Endometrial microvascular endothelial cells (primary cell): Measurements from ENCODE around the gene GDF2. TPM values are rescaled to one million over a fixed set of nuclear protein-coding genes. Genes with fewer than 3 reads are reported as not detected.

ENCODE experiments used
- in situ Hi-C: cut with HindIII; loops from 2 replicates; pipeline ENCODE4 v1.10.0; 2017; ENCODE audit warnings: low sequenced_read_pairs, low pct_unique_long_range_greater_than_20kb; ENCODE audit errors: inconsistent ontology term
- total RNA-seq: library from RNA; depleted of rRNA; stranded (reverse); fragments of >200 nt; gene quantifications from one replicate; pipeline ENCODE4 v1.2.3, GENCODE V29; 2015; ENCODE audit errors: inconsistent ontology term

The GDF2 gene
- total RNA-seq, 1 donor from 2014 or later, result not detected

DNA sequence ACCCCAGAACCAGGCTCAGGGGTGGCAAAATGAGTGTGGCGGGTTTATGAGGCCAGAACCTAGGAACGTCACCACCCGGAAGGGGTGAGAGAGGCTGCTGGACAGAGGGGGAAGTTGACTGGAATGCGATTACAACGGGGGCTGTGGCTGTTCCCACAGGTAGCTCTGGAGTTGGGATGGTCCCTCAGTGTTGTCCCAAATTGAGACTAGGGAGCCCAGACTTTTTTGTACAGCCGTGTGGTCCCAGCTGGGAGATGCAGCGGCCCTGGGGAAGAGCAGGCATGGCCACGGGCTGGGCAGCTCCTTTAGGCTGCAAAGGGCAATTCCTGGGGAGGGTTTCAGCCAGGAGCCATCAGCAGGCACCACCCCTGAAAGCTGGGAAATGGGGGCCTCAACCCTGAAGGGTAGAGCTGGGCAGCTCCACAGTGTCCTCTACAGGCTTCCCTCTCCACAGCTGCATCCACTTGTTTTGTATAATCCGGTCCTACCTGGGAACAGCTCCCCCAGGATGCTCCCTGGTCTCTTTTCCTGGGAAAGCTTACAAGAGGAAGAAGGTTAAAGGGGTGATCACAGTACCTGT is 33.2 kb upstream of the GDF2 start:
- in situ Hi-C loops, result no loop called here

GRCh38 chr10:47289921-47290320 is 32.3 kb upstream of the GDF2 start:
- in situ Hi-C loops, result no loop called here

DNA sequence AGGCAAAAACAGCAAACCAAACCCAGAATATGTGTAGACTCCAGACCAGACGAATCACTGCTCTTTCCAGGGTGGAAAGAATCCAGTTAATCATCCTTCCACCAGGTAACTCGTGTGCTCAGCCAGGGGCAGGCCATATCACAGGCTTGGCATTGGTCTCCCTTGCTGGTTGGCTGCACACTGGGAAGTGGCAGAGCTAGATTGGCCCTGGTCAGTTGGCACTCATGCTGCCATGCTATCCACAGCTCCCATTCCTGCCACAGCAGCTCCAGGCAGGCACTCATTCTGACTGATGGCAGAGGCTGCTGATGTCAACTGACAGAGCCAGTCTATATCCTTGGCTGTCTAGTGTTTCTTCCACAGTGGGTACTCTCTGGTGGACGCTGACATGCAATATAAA is 31.9 kb upstream of the GDF2 start:
- in situ Hi-C loops, result no loop called here

- in situ Hi-C loops, result no loop called here
Observed at GRCh38 chr10:47291682-47292081, 30.6 kb upstream of the GDF2 start.

DNA sequence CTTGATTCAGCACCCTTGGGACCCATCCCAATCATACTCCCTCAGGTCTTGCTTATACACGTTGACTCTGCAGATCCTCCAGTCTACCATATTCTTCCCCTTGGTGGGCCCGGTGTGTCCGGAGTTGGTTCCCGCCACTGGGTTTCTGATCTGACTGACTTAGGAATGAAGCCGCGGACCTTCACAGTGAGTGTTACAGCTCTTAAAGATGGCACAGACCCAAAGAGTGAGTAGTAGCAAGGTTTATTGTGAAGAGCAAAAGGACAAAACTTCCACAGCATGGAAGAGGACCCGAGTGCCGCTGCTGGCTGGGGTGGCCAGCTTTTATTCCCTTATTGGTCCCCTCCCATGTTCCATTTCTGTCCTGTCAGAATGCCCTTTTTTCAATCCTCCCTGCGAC is 28.2 kb upstream of the GDF2 start:
- in situ Hi-C loops, result no loop called here

- in situ Hi-C loops, result no loop called here
Observed at GRCh38 chr10:47294501-47294900, 27.8 kb upstream of the GDF2 start.

DNA sequence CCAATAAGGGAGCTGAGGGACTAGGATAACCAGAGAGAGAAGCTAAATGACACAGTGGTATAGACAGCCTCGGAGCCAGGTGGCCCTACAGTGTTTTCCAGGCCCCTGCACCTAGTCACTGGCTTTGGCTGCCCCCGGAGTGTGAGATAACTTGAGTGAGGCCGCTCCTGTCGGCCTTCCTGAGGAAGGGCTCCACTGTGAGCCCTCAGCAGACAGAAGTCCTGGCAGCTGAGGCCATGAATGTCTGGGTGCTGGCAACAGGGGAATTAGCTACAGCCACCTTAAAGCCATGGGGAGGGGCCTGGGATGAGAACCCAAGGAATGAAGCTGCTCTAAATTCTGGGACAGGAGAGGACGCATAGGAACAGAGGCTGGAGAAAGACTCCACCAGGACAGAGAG is 26.8 kb upstream of the GDF2 start:
- in situ Hi-C loops, result no loop called here

DNA sequence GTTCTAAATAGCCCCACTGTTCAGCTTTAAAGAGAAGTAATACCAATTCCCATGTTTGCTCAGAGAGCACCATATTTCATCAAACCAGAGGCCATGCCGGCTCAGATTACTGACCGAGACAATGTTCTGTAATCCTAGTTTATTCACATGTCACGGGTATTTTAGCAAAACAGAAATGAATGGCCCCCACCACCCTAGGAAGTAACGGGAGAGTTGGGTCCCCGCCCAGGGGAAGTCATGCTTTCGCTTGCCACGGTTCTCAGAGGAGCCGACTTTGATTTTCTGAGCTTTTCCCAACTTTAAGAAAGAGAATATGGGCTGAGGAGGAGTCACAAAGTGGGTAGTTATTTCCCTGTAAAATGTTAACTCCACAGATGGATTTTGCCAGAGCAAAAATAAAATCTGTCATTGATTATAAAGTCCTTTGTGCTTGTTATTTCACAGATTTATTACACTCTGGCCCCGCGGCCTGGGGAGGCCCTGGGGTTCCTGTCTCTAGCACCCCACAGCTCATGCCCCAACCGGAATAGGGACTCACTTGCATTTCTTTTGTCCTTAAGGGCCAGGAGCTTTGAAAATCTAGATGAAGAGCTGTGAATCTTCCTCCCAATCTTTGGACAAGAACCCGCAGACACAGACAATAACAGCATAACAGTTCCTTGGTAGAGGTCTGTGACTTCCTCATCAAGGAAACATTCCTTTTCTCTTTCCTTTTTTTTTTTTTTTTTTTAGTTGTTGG is 25.9 kb upstream of the GDF2 start:
- in situ Hi-C loops, result no loop called here

- in situ Hi-C loops, result no loop called here
Observed at GRCh38 chr10:47296941-47297340, 25.3 kb upstream of the GDF2 start.

DNA sequence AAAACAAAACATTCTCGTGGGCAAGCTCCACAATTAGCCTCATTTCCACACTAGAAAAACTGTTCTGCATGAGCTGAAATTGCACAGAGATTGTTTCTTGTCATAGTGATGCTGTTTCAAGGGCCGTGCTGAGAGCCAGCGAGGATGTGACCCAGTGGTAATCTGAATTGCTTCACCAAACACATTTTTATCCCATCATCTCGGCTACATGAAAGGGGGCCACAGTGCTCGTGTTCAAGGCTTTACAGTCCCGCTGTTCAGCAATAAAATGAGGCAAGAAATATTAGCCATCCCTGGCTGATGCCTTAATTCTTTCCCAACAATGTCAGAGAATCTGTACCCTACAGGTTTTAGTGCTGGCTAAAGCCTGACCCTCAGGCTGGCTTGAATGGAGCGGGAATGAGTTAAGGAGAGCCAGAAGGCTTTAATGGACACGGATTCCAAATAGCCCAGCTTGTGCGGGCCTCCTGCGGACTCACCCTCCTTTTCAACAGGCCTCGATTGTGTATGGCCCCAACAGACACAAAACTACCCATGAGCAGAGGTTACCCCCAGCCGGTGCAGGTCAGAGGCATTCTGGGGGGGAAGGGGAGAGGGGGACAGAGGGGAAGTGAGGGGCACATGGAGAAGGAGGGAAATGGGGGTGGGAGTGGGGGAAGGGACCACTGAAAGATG is 24.3 kb upstream of the GDF2 start:
- in situ Hi-C loops, result no loop called here

GRCh38 chr10:47298715-47299114 is 23.5 kb upstream of the GDF2 start:
- in situ Hi-C loops, result no loop called here

GRCh38 chr10:47299611-47300428 is 22.4 kb upstream of the GDF2 start, which contains the start of gene GDF10:
GDF10 (plus strand) TSS chr10:47300197; CDS start chr10:47300652, 455 bp downstream.
- in situ Hi-C loops, result no loop called here

GRCh38 chr10:47300429-47300931 is 21.8 kb upstream of the GDF2 start:
- in situ Hi-C loops, result no loop called here

- in situ Hi-C loops, result no loop called here
Observed at GRCh38 chr10:47301833-47302232, 20.4 kb upstream of the GDF2 start.

GRCh38 chr10:47303105-47303504 is 19.1 kb upstream of the GDF2 start:
- in situ Hi-C loops, result no loop called here

DNA sequence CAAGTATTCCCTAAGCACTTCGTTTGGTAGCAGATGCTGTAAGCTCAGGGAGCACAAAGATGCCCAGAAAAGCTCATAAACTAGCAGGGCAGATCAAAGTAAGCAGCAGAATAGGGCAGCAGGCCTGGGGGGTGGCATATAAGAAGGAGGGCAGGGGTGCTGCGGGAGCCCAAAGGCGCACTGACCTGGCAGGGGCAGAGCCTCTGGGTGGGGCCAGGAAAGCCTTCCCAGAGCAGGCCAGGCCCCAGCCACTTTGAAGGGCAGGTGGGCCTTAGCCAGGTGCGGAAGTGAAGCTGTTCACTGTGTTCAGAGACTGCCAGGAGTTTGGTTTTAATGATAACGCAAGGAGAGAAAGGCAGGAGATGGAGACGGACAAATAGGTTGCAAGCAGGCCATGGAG is 18.4 kb upstream of the GDF2 start:
- in situ Hi-C loops, result no loop called here

- in situ Hi-C loops, result no loop called here
Observed at GRCh38 chr10:47305566-47305965, 16.7 kb upstream of the GDF2 start.

- in situ Hi-C loops, result no loop called here
Observed at GRCh38 chr10:47306387-47307210, 15.7 kb upstream of the GDF2 start.
